RWPE1 (cell line): Measurements from ENCODE around the gene CFAP65.

Experiments
- CTCF ChIA-PET: fragments of 350-600 bp; sonication (Branson Sonifier 250); formaldehyde crosslinking; extraction: SDS; loops from one replicate; lab custom pipeline; 2021; lab: Yijun Ruan, JAX
- POLR2A ChIA-PET: fragments of 400-600 bp; formaldehyde crosslinking; extraction: SDS; loops from one replicate; lab custom pipeline; 2020; ENCODE audit warnings: antibody characterized with exemption; ENCODE audit not compliant: low non-redundant PET; lab: Yijun Ruan, JAX
- DNase-seq: peaks from one replicate; pipeline ENCODE4 v3.0.0; 2012; ENCODE audit warnings: low spot score
- H3K27ac ChIP-seq: fragments of 450-650 bp; 2 replicates; pipeline ENCODE4 v1.5.1; 2017
- CTCF ChIP-seq: fragments of 450-650 bp; conservative IDR thresholded peaks from 2 replicates; pipeline ENCODE4 v1.5.1; 2017; ENCODE audit warnings: low read depth, mild to moderate bottlenecking

The CFAP65 gene

GRCh38 chr2:219028996-219029828 is 12.1 kb downstream of the CFAP65 start:
- no peak for TF ChIP-seq CTCF
- POLR2A ChIA-PET: no interaction called here
- CTCF ChIA-PET: interaction anchor here (0.5 to 2.7 kb wide), 44 partner anchors 8 to 339 kb away, joined by 3 to 34 read pairs (median 4); partner anchors contain the start of genes CNPPD1, GLB1L, NHEJ1 and PTPRN
- no peak overlapping the region for H3K27ac ChIP-seq
- DNase-seq: no peak

DNA sequence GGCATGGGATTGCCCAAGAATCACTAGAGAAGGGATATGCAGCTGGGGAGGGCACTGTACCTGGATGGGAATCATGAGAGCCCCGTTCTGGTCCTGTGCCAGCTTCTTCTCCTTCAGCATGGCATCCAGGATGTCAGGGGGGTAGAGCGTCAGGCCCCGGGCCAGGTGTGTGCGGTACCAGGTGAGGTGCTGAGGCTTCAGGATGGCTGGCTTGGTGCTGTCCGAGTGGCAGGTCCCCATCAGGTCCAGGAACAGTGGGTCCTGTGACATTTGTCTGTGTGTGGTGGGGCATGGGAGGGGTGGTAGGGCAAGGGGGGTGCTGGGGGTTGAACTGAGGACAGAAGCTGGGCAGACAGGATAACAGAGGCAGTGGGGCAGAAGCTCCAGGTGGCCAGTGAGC is 13.2 kb downstream of the CFAP65 start:
- ChIA-PET POLR2A (no interaction called here), CTCF (interaction anchor here (1.1 to 2.7 kb wide), 4 partner anchors 32 to 92 kb away, joined by 5 to 34 read pairs (median 6); no protein-coding TSS in a partner anchor)
- no peak overlapping the region for H3K27ac ChIP-seq

DNA sequence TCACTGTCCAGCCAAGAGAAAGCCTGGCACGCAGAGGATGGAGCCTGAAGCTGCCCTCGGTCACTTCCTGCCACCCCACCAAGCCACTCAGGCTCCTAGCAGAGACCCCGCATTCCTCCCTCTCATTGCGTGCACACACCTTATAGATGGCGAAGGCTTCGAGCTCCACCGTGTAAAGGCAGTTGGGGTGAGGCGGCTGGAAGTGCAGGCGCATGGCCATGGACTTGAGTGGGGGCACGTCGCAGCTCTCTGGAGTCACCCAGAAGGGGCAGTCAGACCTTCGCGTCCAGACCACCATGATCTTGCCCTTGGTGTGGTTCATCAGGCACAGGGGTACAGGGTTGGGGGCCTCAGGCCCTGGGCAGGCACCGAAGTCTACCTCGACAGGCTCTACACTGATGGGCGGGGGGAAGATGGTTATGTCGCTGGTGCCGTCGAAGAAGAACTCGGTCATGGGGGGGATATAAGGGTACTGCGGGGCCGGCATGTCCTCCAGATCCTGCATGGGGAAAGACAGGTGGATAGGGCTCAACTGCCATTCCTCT is 13.7 kb downstream of the CFAP65 start:
- H3K27ac ChIP-seq: no peak overlapping the region
- CTCF ChIA-PET: interaction anchor here (0.6 to 1.3 kb wide), 6 partner anchors 25 to 330 kb away, joined by 3 to 5 read pairs (median 3); no protein-coding TSS in a partner anchor
- no peak for TF ChIP-seq CTCF
- POLR2A ChIA-PET: no interaction called here
- DNase-seq: no peak

More for the DNA sequence above, 13.2 kb downstream of the CFAP65 start:
- TF ChIP-seq CTCF: no peak
- no peak for DNase-seq

DNA sequence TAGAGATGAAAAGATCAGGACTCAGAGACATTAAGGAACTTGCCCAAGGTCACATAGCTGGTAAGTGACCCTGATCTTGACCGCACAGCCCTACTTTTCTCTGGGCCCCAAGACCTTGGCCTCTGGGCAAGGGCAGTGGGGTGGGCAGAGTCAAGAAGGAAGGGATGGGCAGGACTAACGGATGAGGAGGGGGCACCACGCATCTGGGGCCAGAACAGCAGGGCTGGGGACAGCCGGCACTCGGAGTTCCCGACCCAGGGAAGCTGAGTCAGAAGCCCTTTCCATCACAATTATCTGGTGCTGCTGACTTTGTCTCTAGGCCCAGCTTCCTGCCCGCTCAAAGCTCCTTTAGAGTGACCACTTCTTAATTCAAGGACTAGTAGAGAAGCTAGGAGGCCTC is 14.4 kb downstream of the CFAP65 start:
- H3K27ac ChIP-seq: no peak overlapping the region
- ChIA-PET POLR2A (no interaction called here), CTCF (interaction anchor here (0.5 to 1.3 kb wide), 5 partner anchors 15 to 168 kb away, joined by 3 to 5 read pairs (median 3); no protein-coding TSS in a partner anchor)
- TF ChIP-seq CTCF: no peak
- no peak for DNase-seq

DNA sequence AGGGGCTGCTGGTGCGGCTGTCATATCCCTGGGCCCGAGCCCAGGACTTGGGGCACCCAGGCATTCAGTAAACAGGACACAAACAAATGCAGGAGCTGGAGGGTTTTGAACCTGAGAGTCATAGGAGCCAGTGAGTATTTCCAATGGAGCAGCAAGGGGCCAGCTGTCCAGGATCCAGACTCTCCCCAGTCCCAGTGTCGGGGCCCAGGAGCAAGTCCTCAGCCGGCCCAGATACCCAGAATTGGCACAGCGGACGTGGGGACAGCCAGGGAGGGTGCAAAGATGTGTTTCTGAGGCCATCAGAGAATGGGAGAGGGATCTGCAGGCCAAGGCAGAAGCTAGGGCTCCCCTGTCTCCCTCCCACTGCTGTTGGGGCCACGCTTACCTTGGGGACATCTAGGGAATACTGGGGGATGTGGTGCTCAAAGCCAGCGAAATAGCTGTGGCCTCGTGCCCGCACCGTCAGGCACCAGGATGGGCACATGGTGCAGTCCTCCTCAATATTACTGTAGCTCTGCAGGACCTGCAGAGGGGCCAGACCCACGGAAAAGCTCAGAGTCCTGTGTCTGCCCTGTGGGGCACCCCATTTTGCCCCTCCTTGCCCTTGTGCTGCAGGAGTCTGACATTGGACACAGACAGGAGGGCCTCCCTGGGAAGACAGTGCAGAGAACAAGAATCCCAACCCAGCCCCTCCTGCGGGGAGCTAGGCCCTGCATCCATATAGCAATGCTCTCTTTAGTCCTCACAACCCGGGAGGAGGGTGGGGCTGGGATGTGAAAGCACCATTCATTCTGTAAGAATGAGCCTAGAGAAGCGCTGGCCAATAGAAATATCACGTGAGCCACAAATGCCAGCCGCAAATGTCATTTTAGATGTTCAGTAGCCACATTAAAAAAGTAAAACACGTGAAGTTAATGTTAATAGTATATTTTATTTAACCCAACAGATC is 15.4 kb downstream of the CFAP65 start:
- POLR2A ChIA-PET: no interaction called here
- TF ChIP-seq CTCF: no peak
- DNase-seq: no peak
- CTCF ChIA-PET: interaction anchor here (0.6 to 1.1 kb wide), 3 partner anchors 24 to 132 kb away, joined by 3 read pairs; no protein-coding TSS in a partner anchor
- no peak overlapping the region for H3K27ac ChIP-seq
